ENCODE measurements around the gene PCCA.

- TF ChIP-seq CTCF (IDR thresholded peaks at IDR 0.05): no peak
- TF ChIP-seq POLR2A (IDR thresholded peaks at IDR 0.05): no peak
- TF ChIP-seq EP300 (IDR thresholded peaks at IDR 0.05): no peak
Observed at GRCh38 chr13:100131863-100132574, 43.1 kb downstream of the PCCA start.

Measured in tibial nerve (tissue), 4 donors.